Calu3 (cell line): ENCODE measurements around the gene RBM23. TPM values are rescaled to one million over a fixed set of nuclear protein-coding genes. Genes with fewer than 3 reads are reported as not detected.
A peak's percentile ranks its signal among the peaks of the same experiment; 100 is the strongest.

ENCODE experiments used
- BruUV-seq: library from RNA; stranded (reverse); fragments of 400-500 nt; replicated peaks from 2 replicates; lab custom pipeline; 2021; lab: Mats Ljungman, UMichigan
- CTCF ChIA-PET: fragments of 300-600 bp; sonication (Branson Sonifier 250); formaldehyde crosslinking; loops from one replicate; lab custom pipeline; 2022; ENCODE audit warnings: antibody characterized with exemption; lab: Charles Lee
- DNase-seq: peaks from one replicate; pipeline ENCODE4 v3.0.0; 2022
- H3K27ac Mint-ChIP-seq: one replicate; pipeline ENCODE4 v1.8.0; 2022; ENCODE audit warnings: mixed read lengths; ENCODE audit not compliant: unreplicated experiment
- H3K27me3 Mint-ChIP-seq: one replicate; pipeline ENCODE4 v1.8.0; 2022; ENCODE audit warnings: mixed read lengths; ENCODE audit not compliant: unreplicated experiment
- H3K36me3 Mint-ChIP-seq: one replicate; pipeline ENCODE4 v1.8.0; 2022; ENCODE audit warnings: mild to moderate bottlenecking, moderate library complexity, mixed read lengths; ENCODE audit not compliant: insufficient read depth, unreplicated experiment
- H3K4me1 Mint-ChIP-seq: one replicate; pipeline ENCODE4 v1.8.0; 2022; ENCODE audit warnings: mild to moderate bottlenecking, low read depth, mixed read lengths; ENCODE audit not compliant: unreplicated experiment
- H3K4me3 Mint-ChIP-seq: one replicate; pipeline ENCODE4 v1.8.0; 2022; ENCODE audit warnings: mild to moderate bottlenecking, low read depth, moderate library complexity, mixed read lengths; ENCODE audit not compliant: unreplicated experiment
- H3K9me3 Mint-ChIP-seq: one replicate; pipeline ENCODE4 v1.8.0; 2022; ENCODE audit warnings: low read depth, mixed read lengths; ENCODE audit not compliant: unreplicated experiment
- CTCF ChIP-seq: fragments of 200-600 bp; IDR thresholded peaks from one replicate; pipeline ENCODE4 v1.8.0; 2022; ENCODE audit warnings: antibody characterized with exemption; ENCODE audit not compliant: unreplicated experiment
- intact Hi-C: fragments of 100-400 bp; cut with micrococcal nuclease; formaldehyde crosslinking; loops from one replicate; pipeline ENCODE4 v1.10.0; 2022; ENCODE audit not compliant: unreplicated experiment
- total RNA-seq: library from RNA; stranded (reverse); gene quantifications from 2 replicates; pipeline ENCODE4 v1.2.3, GENCODE V29; 2022

The RBM23 gene
- total RNA-seq, 1 experiment from 2014 or later = 70.9 TPM

GRCh38 chr14:22888662-22889061 is 30.3 kb downstream of the RBM23 start:
- peak overlapping the region; percentile 84 for H3K4me3 Mint-ChIP-seq
- no TSS peak for BruUV-seq
- intact Hi-C loops = no loop called here
- H3K36me3 Mint-ChIP-seq = peaks cover 21% of the 10 kb centered on the region
- CTCF ChIA-PET = interaction anchor here (0.7 to 1.2 kb wide), 5 partner anchors 18 to 328 kb away, joined by 3 to 6 read pairs (median 4); no protein-coding TSS in a partner anchor
- H3K9me3 Mint-ChIP-seq = no peaks in the 10 kb centered on the region
- TF ChIP-seq CTCF = no peak
- no peak for DNase-seq
- no peaks in the 10 kb centered on the region for H3K27me3 Mint-ChIP-seq
- no peak overlapping the region for H3K27ac Mint-ChIP-seq
- H3K4me1 Mint-ChIP-seq = peaks cover 17% of the 10 kb centered on the region

GRCh38 chr14:22887990-22888378 is 31.0 kb downstream of the RBM23 start:
- intact Hi-C loops = no loop called here
- no TSS peak for BruUV-seq
- Mint-ChIP-seq H3K4me1 (peaks cover 24% of the 10 kb centered on the region), H3K27me3 (no peaks in the 10 kb centered on the region), H3K36me3 (peaks cover 28% of the 10 kb centered on the region), H3K9me3 (no peaks in the 10 kb centered on the region), H3K27ac (peak overlapping the region; percentile 80), H3K4me3 (peak overlapping the region; percentile 84)
- CTCF ChIA-PET = interaction anchor here (0.8 to 1.2 kb wide), 2 partner anchors 17 to 62 kb away, joined by 3 to 6 read pairs; no protein-coding TSS in a partner anchor
- TF ChIP-seq CTCF = no peak
- no peak for DNase-seq

GRCh38 chr14:22887260-22887989 is 31.5 kb downstream of the RBM23 start:
- peak overlapping the region; percentile 80 for H3K27ac Mint-ChIP-seq
- H3K36me3 Mint-ChIP-seq = peaks cover 33% of the 10 kb centered on the region
- peaks cover 27% of the 10 kb centered on the region for H3K4me1 Mint-ChIP-seq
- H3K27me3 Mint-ChIP-seq = no peaks in the 10 kb centered on the region
- no peaks in the 10 kb centered on the region for H3K9me3 Mint-ChIP-seq
- intact Hi-C loops = no loop called here
- TF ChIP-seq CTCF = no peak
- peak; percentile 68 for DNase-seq
- CTCF ChIA-PET = no interaction called here
- BruUV-seq = TSS peak; percentile 91
- H3K4me3 Mint-ChIP-seq = peak overlapping the region; percentile 84

GRCh38 chr14:22886500-22887259 is 32.3 kb downstream of the RBM23 start:
- peaks cover 36% of the 10 kb centered on the region for H3K36me3 Mint-ChIP-seq
- no peaks in the 10 kb centered on the region for H3K27me3 Mint-ChIP-seq
- intact Hi-C loops = no loop called here
- no peak for TF ChIP-seq CTCF
- BruUV-seq = no TSS peak
- peak overlapping the region; percentile 80 for H3K27ac Mint-ChIP-seq
- DNase-seq = peak; percentile 78
- CTCF ChIA-PET = interaction anchor here (0.6 to 1.6 kb wide), 4 partner anchors 14 to 296 kb away, joined by 3 to 5 read pairs (median 3); no protein-coding TSS in a partner anchor
- peaks cover 34% of the 10 kb centered on the region for H3K4me1 Mint-ChIP-seq
- H3K4me3 Mint-ChIP-seq = peak overlapping the region; percentile 84
- H3K9me3 Mint-ChIP-seq = no peaks in the 10 kb centered on the region
